Sigmoid colon (tissue), 4 donors: Measurements from ENCODE around the gene VSIG8.

Source experiments
- POLR2A ChIP-seq, 2 donors: fragments of 450-650 bp; IDR thresholded peaks; one replicate each; pipeline ENCODE4 v1.6.1; 2016; ENCODE audit warnings: antibody characterized with exemption in 2 of 2, mild to moderate bottlenecking in 2 of 2, moderate library complexity in 2 of 2
- POLR2AphosphoS5 ChIP-seq, 4 donors: sonication (generic); formaldehyde crosslinking; IDR thresholded peaks; one replicate each; pipeline ENCODE4 v1.6.1; 2017; ENCODE audit warnings: antibody characterized with exemption in 4 of 4
- TF ChIP-seq, protein P1 (sequence below), 4 experiments: fragments of 450-650 bp in 3 of 4; fragments of 200-600 bp in 1 of 4; IDR thresholded peaks; one replicate each; pipeline ENCODE4 v1.5.1; 2016 to 2019; ENCODE audit warnings: antibody characterized with exemption in 4 of 4, mild to moderate bottlenecking in 3 of 4, moderate library complexity in 2 of 4

DNA sequence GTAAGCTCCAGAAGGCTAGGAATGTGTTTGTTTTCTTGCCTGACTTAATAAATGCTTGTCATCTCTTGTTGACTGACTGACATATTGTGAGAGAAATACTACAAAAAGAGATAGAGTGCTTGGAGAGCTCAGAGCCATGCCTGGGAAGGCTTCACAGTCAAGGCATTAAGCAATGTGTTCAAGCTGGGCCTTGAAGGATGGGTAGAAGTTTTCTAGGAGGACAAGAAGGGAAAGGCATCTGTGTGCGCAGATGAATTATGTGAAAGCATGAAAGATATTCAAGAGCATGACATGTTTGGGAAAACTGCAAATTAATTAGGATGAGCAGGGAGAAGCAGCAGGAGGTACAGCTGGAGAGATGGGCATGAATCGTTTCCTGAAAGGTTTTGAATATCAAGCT lies 30.1 kb downstream of the VSIG8 start:
- TF ChIP-seq, protein P1, sequence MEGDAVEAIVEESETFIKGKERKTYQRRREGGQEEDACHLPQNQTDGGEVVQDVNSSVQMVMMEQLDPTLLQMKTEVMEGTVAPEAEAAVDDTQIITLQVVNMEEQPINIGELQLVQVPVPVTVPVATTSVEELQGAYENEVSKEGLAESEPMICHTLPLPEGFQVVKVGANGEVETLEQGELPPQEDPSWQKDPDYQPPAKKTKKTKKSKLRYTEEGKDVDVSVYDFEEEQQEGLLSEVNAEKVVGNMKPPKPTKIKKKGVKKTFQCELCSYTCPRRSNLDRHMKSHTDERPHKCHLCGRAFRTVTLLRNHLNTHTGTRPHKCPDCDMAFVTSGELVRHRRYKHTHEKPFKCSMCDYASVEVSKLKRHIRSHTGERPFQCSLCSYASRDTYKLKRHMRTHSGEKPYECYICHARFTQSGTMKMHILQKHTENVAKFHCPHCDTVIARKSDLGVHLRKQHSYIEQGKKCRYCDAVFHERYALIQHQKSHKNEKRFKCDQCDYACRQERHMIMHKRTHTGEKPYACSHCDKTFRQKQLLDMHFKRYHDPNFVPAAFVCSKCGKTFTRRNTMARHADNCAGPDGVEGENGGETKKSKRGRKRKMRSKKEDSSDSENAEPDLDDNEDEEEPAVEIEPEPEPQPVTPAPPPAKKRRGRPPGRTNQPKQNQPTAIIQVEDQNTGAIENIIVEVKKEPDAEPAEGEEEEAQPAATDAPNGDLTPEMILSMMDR (IDR thresholded peaks at IDR 0.05) = no peak
- TF ChIP-seq POLR2A (IDR thresholded peaks at IDR 0.05) = no peak
- no peak for TF ChIP-seq POLR2AphosphoS5 (IDR thresholded peaks at IDR 0.05)
